Measurements from ENCODE around the gene PCK2. TPM values are rescaled to one million over a fixed set of nuclear protein-coding genes. Genes with fewer than 3 reads are reported as not detected.

PCK2 gene
- total and polyA plus RNA-seq, 9 donors = 2.4 to 66.8 (median 5.4) TPM

GRCh38 chr14:24132061-24132685 is 38.1 kb downstream of the PCK2 start:
- no peaks in the 10 kb centered on the region for H3K9me3 ChIP-seq
- peaks cover 7% of the 10 kb centered on the region for H3K4me1 ChIP-seq (ENCODE audit: insufficient read depth)
- intact Hi-C loops (cut with DNase I) = no loop called here
- H3K4me3 ChIP-seq = no peak overlapping the region
- no peak overlapping the region for H3K27ac ChIP-seq
- H3K36me3 ChIP-seq = no peaks in the 10 kb centered on the region
- WGBS, 3 donors = 70 to 75% (median 72%) methylated on average over 22 to 24 of the region's 24 CpGs
- no peaks in the 10 kb centered on the region for H3K27me3 ChIP-seq
- DNase-seq = peak in 1 of 5 donors; percentile 39
- TF ChIP-seq, protein P1, sequence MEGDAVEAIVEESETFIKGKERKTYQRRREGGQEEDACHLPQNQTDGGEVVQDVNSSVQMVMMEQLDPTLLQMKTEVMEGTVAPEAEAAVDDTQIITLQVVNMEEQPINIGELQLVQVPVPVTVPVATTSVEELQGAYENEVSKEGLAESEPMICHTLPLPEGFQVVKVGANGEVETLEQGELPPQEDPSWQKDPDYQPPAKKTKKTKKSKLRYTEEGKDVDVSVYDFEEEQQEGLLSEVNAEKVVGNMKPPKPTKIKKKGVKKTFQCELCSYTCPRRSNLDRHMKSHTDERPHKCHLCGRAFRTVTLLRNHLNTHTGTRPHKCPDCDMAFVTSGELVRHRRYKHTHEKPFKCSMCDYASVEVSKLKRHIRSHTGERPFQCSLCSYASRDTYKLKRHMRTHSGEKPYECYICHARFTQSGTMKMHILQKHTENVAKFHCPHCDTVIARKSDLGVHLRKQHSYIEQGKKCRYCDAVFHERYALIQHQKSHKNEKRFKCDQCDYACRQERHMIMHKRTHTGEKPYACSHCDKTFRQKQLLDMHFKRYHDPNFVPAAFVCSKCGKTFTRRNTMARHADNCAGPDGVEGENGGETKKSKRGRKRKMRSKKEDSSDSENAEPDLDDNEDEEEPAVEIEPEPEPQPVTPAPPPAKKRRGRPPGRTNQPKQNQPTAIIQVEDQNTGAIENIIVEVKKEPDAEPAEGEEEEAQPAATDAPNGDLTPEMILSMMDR (IDR thresholded peaks at IDR 0.05) = no peak
- no peak for TF ChIP-seq EP300 (IDR thresholded peaks at IDR 0.05)
- TF ChIP-seq POLR2A (IDR thresholded peaks at IDR 0.05) = no peak

- no peaks in the 10 kb centered on the region for H3K9me3 ChIP-seq
- TF ChIP-seq, protein P1 (IDR thresholded peaks at IDR 0.05) = no peak
- TF ChIP-seq EP300 (IDR thresholded peaks at IDR 0.05) = no peak
- no peak for TF ChIP-seq POLR2A (IDR thresholded peaks at IDR 0.05)
- no peak for DNase-seq
- H3K4me3 ChIP-seq = no peak overlapping the region
- no peaks in the 10 kb centered on the region for H3K27me3 ChIP-seq
- WGBS, 3 donors = 91 to 98% (median 94%) methylated on average over 2 of the region's 2 CpGs
- peaks cover 7% of the 10 kb centered on the region for H3K4me1 ChIP-seq (ENCODE audit: insufficient read depth)
- intact Hi-C loops (cut with DNase I) = no loop called here
- no peaks in the 10 kb centered on the region for H3K36me3 ChIP-seq
- no peak overlapping the region for H3K27ac ChIP-seq
These were observed 38.9 kb downstream of the PCK2 start for GRCh38 chr14:24132976-24133375.

DNA sequence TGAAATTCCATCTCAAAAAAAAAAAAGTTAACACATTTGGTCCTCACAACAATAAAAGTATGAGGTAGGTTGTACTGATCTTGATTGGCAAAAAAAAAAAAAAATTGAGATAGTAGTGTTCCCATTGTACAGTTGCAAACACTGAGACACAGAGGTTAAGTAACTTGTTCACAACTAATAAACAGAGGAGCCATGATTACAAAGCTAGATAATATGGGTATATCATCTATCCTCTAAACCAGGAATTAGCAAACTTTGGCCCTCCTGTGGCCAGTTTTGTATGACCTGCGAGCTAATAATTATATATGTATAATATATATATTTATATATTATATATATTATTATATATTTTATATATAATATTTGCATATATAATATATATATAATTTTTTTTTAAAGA is 39.6 kb downstream of the PCK2 start:
- Histone ChIP-seq H3K36me3 (no peaks in the 10 kb centered on the region), H3K4me3 (no peak overlapping the region), H3K4me1 (ENCODE audit: insufficient read depth) (peaks cover 7% of the 10 kb centered on the region), H3K27me3 (no peaks in the 10 kb centered on the region), H3K9me3 (no peaks in the 10 kb centered on the region), H3K27ac (no peak overlapping the region)
- intact Hi-C loops (cut with DNase I) = no loop called here
- WGBS, 3 donors = 90 to 94% (median 93%) methylated on average over 1 of the region's 1 CpG
- TF ChIP-seq POLR2A (IDR thresholded peaks at IDR 0.05) = no peak
- TF ChIP-seq EP300 (IDR thresholded peaks at IDR 0.05) = no peak
- TF ChIP-seq, protein P1 (IDR thresholded peaks at IDR 0.05) = no peak
- DNase-seq = no peak

- Histone ChIP-seq H3K36me3 (no peaks in the 10 kb centered on the region), H3K9me3 (no peaks in the 10 kb centered on the region), H3K27me3 (no peaks in the 10 kb centered on the region), H3K27ac (peak overlapping the region in 1 of 2 donors; percentile 43), H3K4me1 (ENCODE audit: insufficient read depth) (peaks cover 11% of the 10 kb centered on the region), H3K4me3 (peak overlapping the region; percentile 83)
- intact Hi-C loops (cut with DNase I) = no loop called here
- WGBS, 3 donors = 2 to 4% (median 2%) methylated on average over 9 of the region's 9 CpGs
- no peak for DNase-seq
- no peak for TF ChIP-seq EP300 (IDR thresholded peaks at IDR 0.05)
- TF ChIP-seq, protein P1 (IDR thresholded peaks at IDR 0.05) = no peak
- TF ChIP-seq POLR2A (IDR thresholded peaks at IDR 0.05) = no peak
These were observed 41.4 kb downstream of the PCK2 start for GRCh38 chr14:24135584-24135833.
